IMR-90 (cell line): ENCODE results near the gene IL4.
"Not testable (repeated sequence)": the region's sequence is repeated elsewhere in the genome, so short reads cannot be mapped to it uniquely, and the experiment has no call there.

Source experiments
- CEBPB ChIP-seq: IDR thresholded peaks from 2 replicates; pipeline ENCODE4 v1.6.1; 2012; ENCODE audit warnings: low read depth, low read length, improper control_type of control experiment
- CHD1 ChIP-seq: IDR thresholded peaks from 2 replicates; pipeline ENCODE4 v1.6.1; 2012; ENCODE audit warnings: low read depth, low read length, improper control_type of control experiment
- MAZ ChIP-seq: IDR thresholded peaks from 2 replicates; pipeline ENCODE4 v1.6.1; 2012; ENCODE audit warnings: low read depth, mild to moderate bottlenecking, low read length, improper control_type of control experiment, moderate library complexity, borderline replicate concordance
- MXI1 ChIP-seq: IDR thresholded peaks from 2 replicates; pipeline ENCODE4 v1.6.1; 2012; ENCODE audit warnings: low read depth, mild to moderate bottlenecking, low read length, moderate library complexity, borderline replicate concordance
- POLR2A ChIP-seq: IDR thresholded peaks from 2 replicates; pipeline ENCODE4 v1.6.1; 2012; ENCODE audit warnings: mild to moderate bottlenecking, low read depth, low read length
- RCOR1 ChIP-seq: IDR thresholded peaks from 2 replicates; pipeline ENCODE4 v1.6.1; 2012; ENCODE audit warnings: mild to moderate bottlenecking, low read length, improper control_type of control experiment; ENCODE audit not compliant: insufficient replicate concordance
- RFX5 ChIP-seq: IDR thresholded peaks from 2 replicates; pipeline ENCODE4 v1.8.0; 2012; ENCODE audit warnings: low read depth, mild to moderate bottlenecking, low read length, moderate library complexity
- TF ChIP-seq, protein P1 (sequence below): conservative IDR thresholded peaks from 2 replicates; pipeline ENCODE4 v1.5.1; 2012; ENCODE audit warnings: mild to moderate bottlenecking, low read depth, low read length, improper control_type of control experiment

DNA sequence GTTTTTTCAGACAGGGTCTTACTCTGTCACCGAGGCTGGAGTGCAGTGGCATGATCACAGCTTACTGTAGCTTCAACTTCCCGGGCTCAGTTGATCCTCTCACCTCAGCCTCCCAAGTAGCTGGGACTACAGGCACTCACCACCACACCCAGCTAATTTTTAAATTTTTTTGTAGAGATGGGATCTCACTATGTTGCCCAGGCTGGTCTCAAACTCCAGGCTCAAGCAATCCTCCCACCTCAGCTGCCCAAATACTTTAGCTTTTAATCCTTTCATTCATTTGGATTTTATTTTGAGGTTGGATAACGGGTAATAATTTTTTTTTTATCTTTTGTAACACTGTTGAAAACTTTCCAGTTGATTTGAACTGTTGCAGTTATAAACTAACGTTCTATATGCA lies 40.2 kb upstream of the IL4 start:
- TF ChIP-seq, protein P1, sequence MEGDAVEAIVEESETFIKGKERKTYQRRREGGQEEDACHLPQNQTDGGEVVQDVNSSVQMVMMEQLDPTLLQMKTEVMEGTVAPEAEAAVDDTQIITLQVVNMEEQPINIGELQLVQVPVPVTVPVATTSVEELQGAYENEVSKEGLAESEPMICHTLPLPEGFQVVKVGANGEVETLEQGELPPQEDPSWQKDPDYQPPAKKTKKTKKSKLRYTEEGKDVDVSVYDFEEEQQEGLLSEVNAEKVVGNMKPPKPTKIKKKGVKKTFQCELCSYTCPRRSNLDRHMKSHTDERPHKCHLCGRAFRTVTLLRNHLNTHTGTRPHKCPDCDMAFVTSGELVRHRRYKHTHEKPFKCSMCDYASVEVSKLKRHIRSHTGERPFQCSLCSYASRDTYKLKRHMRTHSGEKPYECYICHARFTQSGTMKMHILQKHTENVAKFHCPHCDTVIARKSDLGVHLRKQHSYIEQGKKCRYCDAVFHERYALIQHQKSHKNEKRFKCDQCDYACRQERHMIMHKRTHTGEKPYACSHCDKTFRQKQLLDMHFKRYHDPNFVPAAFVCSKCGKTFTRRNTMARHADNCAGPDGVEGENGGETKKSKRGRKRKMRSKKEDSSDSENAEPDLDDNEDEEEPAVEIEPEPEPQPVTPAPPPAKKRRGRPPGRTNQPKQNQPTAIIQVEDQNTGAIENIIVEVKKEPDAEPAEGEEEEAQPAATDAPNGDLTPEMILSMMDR, result not testable (repeated sequence)
- not testable (repeated sequence) for TF ChIP-seq RCOR1, MXI1, CEBPB, POLR2A, MAZ, CHD1, RFX5
